ENCODE results near the gene NID1.
"Not testable (repeated sequence)": the region's sequence is repeated elsewhere in the genome, so short reads cannot be mapped to it uniquely, and the experiment has no call there.

NID1 gene

GRCh38 chr1:236095705-236096520, 31.0 kb upstream of the NID1 start:
- no peak for DNase-seq

GRCh38 chr1:236092899-236093298, 28.0 kb upstream of the NID1 start:
- DNase-seq, result no peak

- DNase-seq, result no peak
Observed at GRCh38 chr1:236091933-236092318, 27.0 kb upstream of the NID1 start.

GRCh38 chr1:236090741-236091147, 25.9 kb upstream of the NID1 start:
- no peak for DNase-seq

- no peak for DNase-seq
Observed at GRCh38 chr1:236089046-236089773, 24.3 kb upstream of the NID1 start.

- no peak for DNase-seq
Observed at GRCh38 chr1:236086537-236086936, 21.6 kb upstream of the NID1 start.

GRCh38 chr1:236085545-236086159, 20.8 kb upstream of the NID1 start:
- no peak for DNase-seq

GRCh38 chr1:236084386-236084730, 19.5 kb upstream of the NID1 start:
- no peak for DNase-seq

GRCh38 chr1:236083650-236084385, 18.9 kb upstream of the NID1 start:
- DNase-seq, result no peak

- DNase-seq, result no peak
Observed at GRCh38 chr1:236082526-236082925, 17.6 kb upstream of the NID1 start.

- no peak for DNase-seq
Observed at GRCh38 chr1:236081546-236082227, 16.8 kb upstream of the NID1 start.

GRCh38 chr1:236079703-236080102, 14.8 kb upstream of the NID1 start:
- no peak for DNase-seq

GRCh38 chr1:236078993-236079392, 14.1 kb upstream of the NID1 start:
- DNase-seq, result no peak

- DNase-seq, result not testable (repeated sequence)
Observed at GRCh38 chr1:236078077-236078476, 13.2 kb upstream of the NID1 start.

- no peak for DNase-seq
Observed at GRCh38 chr1:236075848-236076247, 11.0 kb upstream of the NID1 start.

GRCh38 chr1:236073307-236073897, 8.5 kb upstream of the NID1 start:
- DNase-seq, result no peak

- no peak for DNase-seq
Observed at GRCh38 chr1:236072001-236072400, 7.1 kb upstream of the NID1 start.

GRCh38 chr1:236070753-236071152, 5.9 kb upstream of the NID1 start:
- DNase-seq, result no peak

- DNase-seq, result no peak
Observed at GRCh38 chr1:236069796-236070195, 4.9 kb upstream of the NID1 start.

GRCh38 chr1:236067854-236068454, 3.1 kb upstream of the NID1 start:
- DNase-seq, result no peak

GRCh38 chr1:236066828-236067386, 2.0 kb upstream of the NID1 start:
- DNase-seq, result no peak

GRCh38 chr1:236066054-236066453, 1.2 kb upstream of the NID1 start:
- DNase-seq, result no peak
